NCI-H1436 treated with DMSO at 0.1 percent for 48 hours (cell line): ENCODE results near the gene TSHR.
"Not testable (repeated sequence)": the region's sequence is repeated elsewhere in the genome, so short reads cannot be mapped to it uniquely, and the experiment has no call there.

Source experiments
- DNase-seq: peaks from one replicate; lab custom pipeline; 2025; lab: John Stamatoyannopoulos, UW

Gene TSHR

DNA sequence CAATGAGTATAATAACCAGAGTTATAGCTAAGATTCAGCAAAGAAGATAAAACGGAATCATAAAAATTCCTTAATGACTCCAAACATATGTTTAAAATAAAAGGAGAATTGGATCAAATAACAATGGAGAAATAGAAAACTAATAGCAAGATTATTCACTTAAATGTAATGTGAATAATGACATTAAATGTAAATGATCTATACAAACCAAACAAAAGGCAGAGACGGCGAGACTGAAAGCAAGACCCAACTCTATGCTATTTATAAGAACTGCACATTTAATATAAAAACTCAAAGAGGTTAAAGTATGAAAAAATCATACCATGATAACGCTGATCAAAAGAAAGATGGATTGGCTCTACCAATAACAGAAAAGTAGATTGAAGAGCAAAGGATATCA lies 3.9 kb upstream of the TSHR start:
- no peak for DNase-seq

DNA sequence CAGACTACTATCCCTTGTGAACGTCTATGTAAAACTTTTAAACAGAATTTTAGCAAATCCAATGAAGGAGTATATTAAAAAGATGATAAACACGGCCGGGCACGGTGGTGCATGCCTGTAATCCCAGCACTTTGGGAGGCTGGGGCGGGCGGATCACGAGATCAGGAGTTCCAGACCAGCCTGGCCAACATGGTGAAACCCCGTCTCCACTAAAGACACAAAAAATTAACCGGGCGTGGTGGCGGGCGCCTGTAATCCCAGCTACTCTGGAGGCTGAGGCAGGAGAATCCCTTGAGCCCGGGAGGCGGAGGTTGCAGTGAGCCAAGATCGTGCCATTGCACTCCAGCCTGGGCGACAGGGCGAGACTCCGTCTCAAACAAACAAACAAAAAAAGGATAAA lies 2.2 kb upstream of the TSHR start:
- not testable (repeated sequence) for DNase-seq

GRCh38 chr14:80954687-80955299 lies 628 bp upstream of the TSHR start:
- DNase-seq: no peak

DNA sequence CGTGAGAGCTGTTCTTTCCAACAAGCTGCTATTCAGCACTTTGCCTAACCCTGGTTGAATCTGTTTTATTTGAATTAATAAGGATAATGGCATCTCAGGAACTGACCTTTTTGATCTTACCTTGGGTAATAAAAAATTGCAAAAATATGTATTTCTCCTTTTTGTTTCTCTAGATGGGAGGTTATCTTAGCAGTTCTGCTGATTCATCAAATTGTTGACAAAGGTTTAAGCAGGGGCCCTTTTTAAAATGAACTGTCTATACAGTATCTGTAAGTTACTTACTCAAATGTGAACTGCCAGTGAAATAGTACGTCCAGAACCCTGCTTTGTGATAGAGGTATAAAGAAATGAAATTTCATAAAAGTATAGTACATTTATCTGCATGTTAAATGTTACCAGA lies 681 bp downstream of the TSHR start:
- DNase-seq: no peak

- DNase-seq: no peak
These were observed 1.5 kb downstream of the TSHR start for GRCh38 chr14:80956922-80957321.

DNA sequence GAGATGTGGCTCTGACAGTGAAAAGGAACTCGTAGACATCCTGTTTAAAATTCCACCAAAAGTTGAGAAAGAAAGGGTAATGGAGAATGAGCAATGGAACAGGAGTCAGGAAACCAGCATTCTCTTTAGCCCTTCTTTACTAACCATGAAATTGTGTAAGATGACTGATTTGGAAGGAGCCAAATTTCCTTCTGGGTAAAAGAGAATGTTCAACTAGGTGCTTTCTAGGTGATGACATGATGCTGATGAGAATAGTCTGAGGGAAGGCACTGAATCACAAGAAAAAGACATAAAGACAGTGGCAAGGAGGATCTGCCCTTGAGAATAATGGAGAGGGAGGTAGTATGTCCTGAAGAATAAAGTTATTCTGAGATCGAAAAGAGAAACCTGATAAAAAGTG lies 2.2 kb downstream of the TSHR start:
- DNase-seq: no peak

DNA sequence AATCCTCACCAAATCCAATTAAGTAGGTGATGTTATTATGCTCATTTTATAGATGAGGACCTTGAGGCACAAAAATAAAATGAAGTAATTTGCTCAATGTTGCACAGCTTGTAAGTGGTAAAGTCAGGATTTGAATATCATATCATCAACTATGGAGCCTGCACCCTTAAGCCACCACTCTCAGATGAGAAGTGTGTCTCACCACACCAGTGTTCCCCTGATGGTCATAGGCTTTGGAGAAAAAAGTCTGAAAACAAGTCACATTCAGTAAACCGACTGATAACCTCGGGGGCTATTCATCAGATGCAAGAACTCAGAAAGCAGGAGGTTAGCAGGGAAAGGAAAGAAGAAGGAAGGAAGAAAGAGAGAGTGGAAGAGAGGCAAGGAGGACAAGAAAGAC lies 2.8 kb downstream of the TSHR start:
- no peak for DNase-seq

GRCh38 chr14:80958939-80959338 lies 3.5 kb downstream of the TSHR start:
- no peak for DNase-seq

GRCh38 chr14:80959496-80959895 lies 4.1 kb downstream of the TSHR start:
- DNase-seq: no peak

- no peak for DNase-seq
These were observed 9.6 kb downstream of the TSHR start for GRCh38 chr14:80965037-80965436.

DNA sequence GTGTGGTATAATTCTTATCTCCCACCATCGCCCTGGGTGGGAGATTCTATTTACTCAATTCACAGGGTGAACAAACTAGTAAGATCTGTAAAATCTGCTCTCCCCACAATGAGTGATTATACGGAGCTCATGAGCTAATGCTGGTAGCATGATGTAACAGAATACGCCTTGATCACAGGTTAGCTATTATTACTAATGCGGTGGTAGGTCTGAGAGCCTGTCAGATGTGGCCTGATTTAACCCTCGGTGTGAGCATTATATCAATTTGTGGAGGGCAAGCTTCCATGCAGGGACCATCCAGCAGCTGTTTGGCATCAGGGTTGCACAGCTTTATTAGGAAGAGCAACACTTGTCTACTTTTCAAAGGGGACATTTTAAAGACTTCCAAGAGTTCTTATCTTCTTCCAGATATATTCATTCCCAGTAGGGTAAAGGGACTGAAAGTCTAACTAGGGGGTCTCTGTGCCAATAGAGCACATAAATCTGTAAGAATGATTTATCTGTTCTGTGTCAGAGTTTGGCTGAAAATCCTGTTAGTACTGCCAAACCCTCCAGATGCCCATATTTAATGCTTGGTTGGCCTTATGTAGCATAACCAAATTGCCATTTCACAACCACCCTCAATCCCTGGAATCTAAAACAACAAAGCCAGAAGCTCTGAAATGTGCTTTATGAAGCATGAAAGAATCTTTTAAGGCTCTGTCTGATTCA lies 18.7 kb downstream of the TSHR start:
- DNase-seq: no peak

DNA sequence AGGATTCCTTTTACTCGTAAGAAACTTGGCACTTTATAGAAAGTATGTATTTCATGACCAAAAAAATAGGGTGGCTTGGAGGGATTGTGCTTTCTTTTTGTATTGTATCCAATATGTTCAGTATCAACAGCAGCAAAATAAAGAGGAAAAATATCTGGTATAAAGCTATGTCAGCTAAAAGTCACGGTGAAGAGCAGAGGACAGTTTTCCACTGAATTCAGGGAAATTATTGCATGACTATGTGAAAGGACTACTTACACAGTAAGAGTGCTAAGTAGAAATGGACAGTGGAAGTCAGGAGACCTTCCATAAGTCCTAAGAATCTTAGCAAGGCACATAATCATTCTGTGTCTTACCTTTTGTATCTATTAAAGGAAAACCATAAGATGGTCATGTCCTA lies 19.3 kb downstream of the TSHR start:
- no peak for DNase-seq

GRCh38 chr14:80977221-80977620 lies 21.8 kb downstream of the TSHR start:
- no peak for DNase-seq

- no peak for DNase-seq
These were observed 23.0 kb downstream of the TSHR start for GRCh38 chr14:80978403-80978802.

DNA sequence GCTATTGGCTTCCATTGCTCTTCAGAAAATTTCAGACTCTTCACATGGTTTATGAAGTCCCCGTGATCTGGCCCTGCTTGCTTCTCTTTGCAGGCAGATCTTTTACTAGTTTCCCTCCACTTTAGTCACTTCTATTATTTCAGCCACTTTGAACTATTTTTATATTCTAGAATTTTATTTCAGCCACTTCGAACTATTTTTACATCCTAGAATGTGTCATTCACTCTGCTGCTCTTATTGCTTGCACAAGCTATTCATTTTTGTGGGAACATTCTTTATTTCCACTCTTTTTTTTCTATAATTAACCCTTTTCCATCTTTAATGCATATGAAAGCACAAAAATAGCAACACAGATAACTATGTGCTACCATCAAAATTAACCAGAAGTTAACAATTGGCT lies 24.5 kb downstream of the TSHR start:
- DNase-seq: no peak

GRCh38 chr14:80981156-80981555 lies 25.7 kb downstream of the TSHR start:
- no peak for DNase-seq

- no peak for DNase-seq
These were observed 26.3 kb downstream of the TSHR start for GRCh38 chr14:80981673-80982072.

DNA sequence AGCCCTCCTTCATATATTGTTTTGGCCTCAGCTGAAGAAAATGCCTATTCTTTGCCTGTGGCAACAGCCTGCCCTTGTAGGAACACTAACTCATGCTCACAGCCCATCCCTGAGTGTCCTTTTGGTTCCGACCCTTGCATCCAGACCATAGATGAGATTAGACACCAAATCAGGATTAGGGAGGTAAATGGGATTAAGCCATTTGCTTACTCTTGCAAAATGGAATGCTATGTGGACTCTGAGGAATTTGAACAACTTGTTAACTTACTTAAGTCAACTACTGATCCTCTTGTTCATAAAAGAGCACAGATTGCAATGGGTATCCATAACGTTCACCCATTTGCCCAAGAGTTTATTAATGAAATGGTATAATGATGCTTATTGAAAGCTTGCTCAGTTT lies 27.3 kb downstream of the TSHR start:
- DNase-seq: no peak

DNA sequence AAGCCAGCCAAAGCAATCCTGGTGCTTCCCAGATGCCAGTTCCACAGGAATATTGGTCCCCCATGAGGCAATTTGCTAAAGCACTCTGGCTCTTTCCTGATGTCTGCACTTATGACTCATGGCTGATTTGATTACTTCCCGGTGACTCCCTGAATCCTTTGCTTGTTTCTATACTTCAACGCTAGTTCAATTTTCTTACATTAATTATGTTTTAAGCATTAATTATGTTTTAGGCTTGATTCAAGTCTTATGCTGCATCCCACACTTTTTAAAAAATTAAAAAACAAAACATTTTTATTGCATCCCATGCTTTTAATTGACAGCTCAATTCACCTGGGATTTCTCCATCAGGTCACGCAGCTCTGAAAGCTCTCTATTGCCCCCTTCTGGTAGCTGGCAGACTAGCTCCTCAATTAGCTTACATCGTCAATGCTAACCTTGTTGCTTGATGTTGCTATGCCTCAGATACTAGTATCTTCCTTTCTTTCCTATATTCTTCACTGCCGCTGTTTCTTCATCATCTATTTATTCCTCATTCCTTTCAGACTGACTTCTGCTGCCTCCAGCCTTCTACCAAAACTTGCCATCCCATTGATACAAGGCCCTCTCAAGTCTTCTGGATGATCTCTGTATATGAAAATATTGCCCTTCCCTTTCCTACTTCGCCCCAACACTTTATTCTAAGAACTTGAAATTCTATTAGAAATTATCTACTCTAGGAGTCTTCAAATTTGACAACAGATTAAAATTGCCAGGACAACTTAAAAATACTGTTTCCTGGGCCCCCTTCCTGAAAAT lies 32.0 kb downstream of the TSHR start:
- peak; percentile 60 for DNase-seq

GRCh38 chr14:80988192-80988591 lies 32.8 kb downstream of the TSHR start:
- no peak for DNase-seq

DNA sequence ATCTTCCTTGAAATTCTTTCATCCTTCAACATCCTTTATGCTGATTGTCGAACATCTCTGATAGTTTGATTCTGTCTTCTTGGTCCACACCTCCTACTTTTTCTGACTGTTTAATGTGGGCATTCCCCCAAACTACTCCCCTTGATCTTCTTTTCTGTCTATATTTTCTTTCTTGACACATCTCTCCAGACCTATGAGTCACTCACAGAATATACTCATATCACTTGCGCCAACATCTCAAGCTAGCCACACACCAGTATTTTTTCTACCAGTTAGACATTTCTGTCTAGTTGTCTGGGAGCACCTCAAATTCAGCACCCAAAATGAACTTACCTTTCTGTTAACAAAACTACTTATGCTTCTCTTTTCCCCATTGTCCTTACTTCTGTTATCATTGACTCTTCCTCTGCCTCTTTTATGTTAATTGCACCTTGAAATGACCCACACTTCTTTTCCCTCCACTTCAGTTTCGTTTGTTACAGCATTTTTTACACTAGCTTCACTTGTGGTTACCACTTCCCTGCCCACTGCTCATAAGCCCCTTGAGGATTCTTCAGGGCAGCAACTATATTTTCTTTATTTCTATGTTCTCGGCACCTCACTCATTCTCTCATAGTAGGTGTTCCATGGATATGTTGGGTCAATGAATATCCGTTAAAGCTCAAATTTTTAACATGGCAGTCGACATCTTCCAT lies 33.5 kb downstream of the TSHR start:
- no peak for DNase-seq

DNA sequence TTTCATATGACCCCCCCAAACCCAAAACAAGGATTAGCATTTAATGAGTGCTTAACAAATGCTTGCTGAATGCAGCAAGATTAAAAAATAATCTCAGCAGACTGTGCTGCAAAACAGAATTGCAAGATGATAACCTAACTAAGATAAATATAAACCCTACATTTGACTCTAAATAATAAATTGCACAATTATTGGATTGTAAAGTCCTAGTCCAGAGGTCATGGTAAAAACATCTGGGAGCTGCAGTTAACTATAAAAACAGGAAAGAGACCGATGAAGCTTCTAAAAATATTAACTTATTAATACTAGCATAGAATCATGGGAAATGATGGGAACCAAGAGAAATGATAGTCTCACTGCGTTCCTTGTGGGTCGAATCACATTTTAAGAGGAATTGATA lies 37.2 kb downstream of the TSHR start:
- no peak for DNase-seq
